Activated naive CD4-positive, alpha-beta T cell (primary cell): ENCODE data around the gene SERPINI1.
"Not testable (repeated sequence)": the region's sequence is repeated elsewhere in the genome, so short reads cannot be mapped to it uniquely, and the experiment has no call there.

ENCODE experiments used
- DNase-seq, 4 experiments: peaks; one replicate each; lab custom pipeline; 2025; lab: John Stamatoyannopoulos, UW

The SERPINI1 gene

GRCh38 chr3:167787440-167787839 is 51.9 kb downstream of the SERPINI1 start:
- no peak for DNase-seq

DNA sequence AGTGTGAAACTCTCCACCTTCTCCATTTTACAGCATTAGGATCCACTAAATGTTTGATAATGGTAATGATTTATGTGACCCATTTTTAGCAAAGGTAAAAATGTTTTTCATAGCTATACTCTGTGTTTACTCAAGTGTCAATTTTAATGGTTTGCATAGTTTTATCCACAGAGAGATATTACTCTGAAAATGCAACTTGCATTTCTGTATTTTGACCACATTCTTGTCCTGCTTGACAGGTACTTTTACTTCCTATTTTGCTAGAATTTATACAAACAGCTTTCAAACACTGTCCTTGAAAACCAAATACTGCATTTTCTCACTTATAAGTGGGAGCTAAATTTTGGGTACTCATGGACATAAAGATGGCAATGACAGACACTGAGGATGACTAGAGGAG is 62.9 kb downstream of the SERPINI1 start:
- no peak for DNase-seq

GRCh38 chr3:167808910-167809309 is 73.4 kb downstream of the SERPINI1 start:
- no peak for DNase-seq

DNA sequence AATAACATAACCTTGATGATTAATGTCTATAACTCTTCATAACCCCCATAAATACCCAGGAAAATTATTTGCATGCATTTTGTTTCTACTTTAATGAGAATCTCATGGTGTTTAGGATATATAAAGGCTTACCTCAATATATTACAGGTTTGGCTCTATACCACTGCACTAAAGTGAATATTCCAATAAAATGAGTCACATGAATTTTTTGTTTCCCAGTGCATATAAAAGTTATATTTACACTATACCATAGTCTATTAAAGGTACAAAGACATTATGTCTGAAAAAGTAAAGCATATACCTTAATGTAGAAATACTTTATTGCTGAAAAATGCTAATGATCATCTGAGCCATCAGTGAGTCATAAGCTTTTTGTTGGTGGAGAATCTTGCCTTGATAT is 74.7 kb downstream of the SERPINI1 start:
- no peak for DNase-seq

DNA sequence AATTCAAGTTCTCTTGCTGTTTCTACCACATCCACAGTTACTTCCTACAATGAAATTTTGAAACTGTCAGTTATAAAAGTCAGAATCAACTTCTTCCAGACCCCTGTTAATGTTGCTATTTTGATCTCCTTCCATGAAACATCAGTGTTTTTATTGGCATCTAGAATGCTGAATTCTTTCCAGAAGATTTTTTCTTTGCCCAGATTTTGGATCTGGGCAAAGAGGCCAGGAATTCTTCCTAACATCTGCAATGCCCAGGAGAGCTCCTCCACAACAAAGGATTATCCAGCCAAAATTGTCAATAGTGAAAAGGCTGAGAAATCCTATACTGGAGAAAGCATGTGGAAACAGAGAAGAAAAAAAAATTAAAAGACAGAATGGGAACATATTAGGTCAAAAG is 75.5 kb downstream of the SERPINI1 start:
- no peak for DNase-seq

DNA sequence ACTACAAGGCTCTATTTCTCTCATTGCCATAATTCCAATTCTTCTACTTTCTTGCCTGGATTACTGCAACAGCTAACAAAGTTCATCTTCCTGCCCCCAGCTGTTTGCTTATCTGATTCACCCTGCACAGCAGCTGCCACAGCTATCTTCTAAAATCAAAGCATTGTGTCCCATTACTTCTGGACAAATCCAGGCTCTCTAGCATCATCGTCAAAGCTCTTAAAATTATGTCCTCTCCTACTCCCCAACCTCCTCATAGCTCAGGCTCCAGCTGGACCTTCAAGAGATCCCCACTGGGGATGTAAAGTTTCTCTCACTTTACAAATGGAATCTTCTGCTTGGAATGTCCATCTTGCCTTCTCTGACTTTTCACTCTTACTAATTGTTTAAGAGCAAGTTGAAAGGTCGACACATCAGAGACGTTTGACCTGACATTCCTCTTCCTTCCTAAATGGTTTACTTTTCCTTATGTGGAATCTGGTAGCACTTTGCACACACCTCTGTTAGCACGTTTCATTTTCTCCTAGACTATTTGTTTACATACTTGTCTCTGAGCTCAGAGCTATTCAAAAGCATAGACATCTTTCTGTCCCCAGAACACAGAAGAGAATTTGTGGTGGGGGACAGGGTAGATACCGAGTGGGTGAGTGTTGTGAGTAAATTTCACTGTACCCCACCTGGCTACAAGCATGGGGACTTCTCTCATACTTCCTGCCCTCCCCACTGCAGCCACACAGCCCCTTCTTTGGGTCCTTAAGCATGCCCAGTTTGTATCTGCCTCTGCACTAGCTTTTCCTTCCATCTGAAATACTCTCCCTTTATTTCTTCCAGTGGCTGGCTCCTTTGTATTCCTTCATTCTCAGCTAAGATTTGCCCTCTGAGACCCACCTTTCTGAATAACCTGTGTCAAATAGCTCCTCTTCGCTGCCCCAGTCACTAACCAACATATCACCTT is 77.9 kb downstream of the SERPINI1 start:
- DNase-seq, result no peak

DNA sequence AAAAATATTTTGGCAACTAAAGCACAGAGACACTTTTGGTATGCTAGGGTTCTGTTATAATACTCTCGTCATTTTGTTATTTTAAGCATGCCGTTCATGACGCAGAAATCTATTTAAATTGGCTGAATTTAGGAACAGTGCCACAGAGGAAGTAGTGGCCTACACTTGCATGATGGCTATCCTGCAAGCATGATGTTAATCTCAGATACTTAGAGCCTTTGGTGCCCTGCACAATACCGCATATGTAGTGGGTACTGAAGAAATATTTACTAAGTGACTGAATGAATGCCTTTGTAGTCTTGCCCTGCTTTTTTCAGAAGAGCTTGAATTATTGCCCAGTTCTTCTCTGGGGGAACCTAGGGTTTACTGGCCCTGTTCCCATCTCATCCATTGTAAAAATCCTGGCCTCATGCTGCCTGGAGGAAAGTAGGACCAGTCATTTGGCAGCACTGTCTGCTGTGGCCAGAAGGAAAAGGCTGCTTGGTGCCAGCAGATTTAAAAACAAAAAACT is 79.0 kb downstream of the SERPINI1 start:
- DNase-seq, result no peak

DNA sequence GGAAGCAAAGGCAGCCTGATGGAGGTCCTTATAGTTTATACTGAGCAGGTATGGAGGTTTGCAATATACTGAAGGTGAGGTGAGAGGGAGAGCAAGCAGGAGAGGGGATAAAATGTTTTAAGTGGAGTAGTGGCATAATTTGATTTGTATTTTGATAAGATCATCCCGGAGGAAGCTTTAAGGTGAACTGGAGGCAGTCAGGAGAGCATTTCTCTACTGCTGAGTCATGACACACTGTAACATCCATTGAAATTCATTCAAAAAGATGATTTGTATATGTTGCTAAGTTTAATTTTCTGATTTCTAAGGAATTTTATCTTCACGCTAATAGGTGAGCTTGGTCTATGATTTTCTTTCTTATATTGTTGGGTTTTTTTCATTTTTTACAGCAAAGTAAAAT is 81.4 kb downstream of the SERPINI1 start:
- DNase-seq, result no peak

DNA sequence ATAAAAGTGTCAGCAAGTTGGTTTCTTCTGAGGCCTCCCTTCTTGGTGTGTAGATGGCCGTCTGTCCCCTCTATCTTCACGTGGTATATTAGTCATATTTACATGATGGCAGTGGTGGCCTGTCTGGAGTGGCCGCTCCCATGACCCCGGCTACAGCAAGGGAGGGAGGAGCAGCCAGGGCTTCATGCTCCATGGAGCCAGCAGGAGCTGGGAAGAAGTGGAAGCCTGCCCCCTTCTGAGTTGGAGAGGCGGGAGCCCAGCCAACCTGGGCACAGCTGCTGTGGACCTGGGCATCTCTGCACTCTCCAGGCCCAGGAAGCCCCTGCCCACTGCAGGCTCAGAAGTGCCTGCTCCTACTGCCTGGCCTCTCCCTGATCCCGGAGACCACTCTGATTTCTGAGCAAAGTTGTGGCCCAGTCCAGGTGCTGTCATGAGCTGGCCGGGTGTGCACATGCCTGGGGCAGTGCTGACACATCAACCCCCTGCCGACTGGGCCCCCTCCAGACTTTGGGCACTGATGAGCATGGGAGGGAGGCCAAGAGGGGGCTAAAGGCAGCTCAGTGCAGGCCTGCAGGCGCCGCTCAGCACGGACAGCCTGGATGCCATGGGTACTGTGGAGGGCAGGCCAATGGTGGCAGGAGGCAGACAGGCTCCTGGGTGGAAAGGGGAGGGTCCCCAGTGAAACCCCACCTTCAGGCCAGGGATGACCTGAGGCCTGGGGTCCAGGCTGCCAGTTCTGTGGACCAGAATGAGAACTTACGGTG is 84.8 kb downstream of the SERPINI1 start:
- no peak for DNase-seq

- no peak for DNase-seq
Observed at GRCh38 chr3:167821248-167821805, 85.8 kb downstream of the SERPINI1 start.

GRCh38 chr3:167823738-167824137 is 88.2 kb downstream of the SERPINI1 start:
- DNase-seq, result no peak

GRCh38 chr3:167827588-167827987 is 92.1 kb downstream of the SERPINI1 start:
- DNase-seq, result not testable (repeated sequence)

GRCh38 chr3:167829071-167829470 is 93.5 kb downstream of the SERPINI1 start:
- DNase-seq, result no peak

DNA sequence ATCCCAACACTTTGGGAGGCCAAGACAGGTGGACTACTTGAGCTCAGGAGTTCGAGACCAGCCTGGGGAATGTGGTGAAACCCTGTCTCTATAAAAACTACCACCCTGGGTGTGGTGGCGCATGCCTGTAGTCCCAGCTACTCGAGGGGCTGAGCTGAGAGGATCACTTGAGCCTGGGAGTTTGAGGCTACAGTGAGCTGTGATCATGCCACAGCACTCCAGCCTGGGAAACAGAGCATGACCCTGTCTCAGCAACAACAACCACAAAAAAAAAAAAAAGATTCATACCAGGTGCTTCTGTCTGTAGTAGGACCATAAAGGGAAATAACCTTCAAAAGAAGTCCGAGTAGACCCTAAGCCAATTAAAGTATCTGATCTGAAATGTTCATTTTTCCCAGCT is 94.5 kb downstream of the SERPINI1 start:
- DNase-seq, result no peak

DNA sequence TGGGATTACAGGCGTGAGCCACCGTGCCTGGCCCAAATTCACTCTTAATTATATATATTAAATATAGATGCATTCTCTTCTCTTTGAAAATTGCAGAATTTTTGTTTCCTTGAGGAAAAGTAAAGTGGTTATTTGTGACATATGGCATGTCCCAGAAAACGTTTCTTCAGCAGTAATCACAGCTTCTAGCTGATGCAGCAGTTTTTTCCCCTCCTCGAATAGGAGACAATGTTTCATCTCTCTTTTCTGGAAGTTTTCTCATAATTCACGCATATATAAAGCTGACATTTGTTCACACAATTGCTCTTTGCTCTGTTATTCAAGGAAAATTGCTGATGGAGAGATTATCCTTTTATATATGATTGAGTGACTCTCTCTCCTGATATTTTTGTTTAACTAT is 99.8 kb downstream of the SERPINI1 start:
- no peak for DNase-seq

GRCh38 chr3:167835953-167836352 is 100.4 kb downstream of the SERPINI1 start:
- DNase-seq, result no peak

GRCh38 chr3:167837466-167837865 is 101.9 kb downstream of the SERPINI1 start:
- no peak for DNase-seq

GRCh38 chr3:167839460-167840134 is 104.1 kb downstream of the SERPINI1 start:
- DNase-seq, result no peak

DNA sequence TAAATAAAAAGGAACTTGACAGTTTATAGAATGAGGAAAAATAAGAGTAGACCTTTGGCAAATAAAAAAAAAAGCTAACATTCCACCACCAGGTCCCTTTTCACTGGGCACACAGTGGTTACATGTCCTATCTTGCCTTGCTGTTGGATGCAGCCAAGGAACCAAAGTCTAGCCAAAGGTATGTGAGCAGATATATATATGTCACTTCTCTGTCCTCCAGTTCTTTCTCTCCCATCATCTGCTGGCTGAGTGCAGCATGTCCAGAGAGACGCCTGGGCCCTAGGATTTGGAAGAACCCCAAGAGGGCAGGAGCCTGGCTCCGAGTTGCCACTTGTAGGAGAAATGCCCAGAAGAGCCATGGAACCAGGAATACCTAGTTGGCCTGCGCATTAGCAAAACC is 104.7 kb downstream of the SERPINI1 start:
- DNase-seq, result no peak

- DNase-seq, result no peak
Observed at GRCh38 chr3:167843481-167843880, 108.0 kb downstream of the SERPINI1 start.

- no peak for DNase-seq
Observed at GRCh38 chr3:167843886-167844285, 108.4 kb downstream of the SERPINI1 start.

- no peak for DNase-seq
Observed at GRCh38 chr3:167844528-167844927, 109.0 kb downstream of the SERPINI1 start.
